IMR-90 (cell line): ENCODE results near the gene LRPAP1.
"Not testable (repeated sequence)": the region's sequence is repeated elsewhere in the genome, so short reads cannot be mapped to it uniquely, and the experiment has no call there.

Experiments used
- CTCF ChIP-seq: conservative IDR thresholded peaks from 2 replicates; pipeline ENCODE4 v1.5.1; 2012; ENCODE audit warnings: mild to moderate bottlenecking, low read depth, low read length, improper control_type of control experiment
- MXI1 ChIP-seq: IDR thresholded peaks from 2 replicates; pipeline ENCODE4 v1.6.1; 2012; ENCODE audit warnings: low read depth, mild to moderate bottlenecking, low read length, moderate library complexity, borderline replicate concordance
- POLR2A ChIP-seq: IDR thresholded peaks from 2 replicates; pipeline ENCODE4 v1.6.1; 2012; ENCODE audit warnings: mild to moderate bottlenecking, low read depth, low read length
- RAD21 ChIP-seq: IDR thresholded peaks from 2 replicates; pipeline ENCODE4 v1.6.1; 2012; ENCODE audit warnings: low read length, improper control_type of control experiment
- RCOR1 ChIP-seq: IDR thresholded peaks from 2 replicates; pipeline ENCODE4 v1.6.1; 2012; ENCODE audit warnings: mild to moderate bottlenecking, low read length, improper control_type of control experiment; ENCODE audit not compliant: insufficient replicate concordance
- RFX5 ChIP-seq: IDR thresholded peaks from 2 replicates; pipeline ENCODE4 v1.8.0; 2012; ENCODE audit warnings: low read depth, mild to moderate bottlenecking, low read length, moderate library complexity
- SMC3 ChIP-seq: fragments of 150-350 bp; IDR thresholded peaks from 2 replicates; pipeline ENCODE4 v1.6.1; 2016; ENCODE audit warnings: low read depth, mild to moderate bottlenecking, antibody characterized with exemption, low read length, moderate library complexity
- TF ChIP-seq, protein P1 (sequence below): fragments of 150-350 bp; IDR thresholded peaks from 2 replicates; pipeline ENCODE4 v1.6.1; 2017; ENCODE audit warnings: mild to moderate bottlenecking, antibody characterized with exemption, low read length, low read depth

DNA sequence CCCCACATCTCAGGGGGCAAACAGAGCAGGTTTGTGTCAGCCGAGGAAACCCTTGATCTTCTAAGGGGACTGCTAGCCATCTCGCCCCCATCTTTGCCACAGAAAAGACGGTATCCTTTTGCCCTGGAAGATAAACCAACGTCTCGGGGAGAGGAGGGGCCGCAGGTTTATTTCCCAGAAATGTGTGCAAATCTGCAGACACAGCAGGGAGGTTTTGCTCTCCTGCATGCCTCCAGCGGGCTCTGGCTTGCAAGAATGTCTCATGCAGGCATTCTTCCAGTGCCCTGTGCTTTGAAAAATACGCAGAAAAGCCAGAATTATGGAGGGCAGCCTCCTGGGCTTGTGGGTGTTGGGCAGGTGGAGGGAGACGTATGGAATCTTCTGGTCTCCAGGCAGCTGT, 42.6 kb upstream of the LRPAP1 start:
- not testable (repeated sequence) for TF ChIP-seq RFX5, CTCF, POLR2A, MXI1, RAD21, SMC3, RCOR1
- TF ChIP-seq, protein P1, sequence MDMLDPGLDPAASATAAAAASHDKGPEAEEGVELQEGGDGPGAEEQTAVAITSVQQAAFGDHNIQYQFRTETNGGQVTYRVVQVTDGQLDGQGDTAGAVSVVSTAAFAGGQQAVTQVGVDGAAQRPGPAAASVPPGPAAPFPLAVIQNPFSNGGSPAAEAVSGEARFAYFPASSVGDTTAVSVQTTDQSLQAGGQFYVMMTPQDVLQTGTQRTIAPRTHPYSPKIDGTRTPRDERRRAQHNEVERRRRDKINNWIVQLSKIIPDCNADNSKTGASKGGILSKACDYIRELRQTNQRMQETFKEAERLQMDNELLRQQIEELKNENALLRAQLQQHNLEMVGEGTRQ = not testable (repeated sequence)
